Neural crest cell (in vitro differentiated cells): ENCODE measurements around the gene ABHD6. TPM values are rescaled to one million over a fixed set of nuclear protein-coding genes. Genes with fewer than 3 reads are reported as not detected.

Source experiments
- DNase-seq: peaks from one replicate; pipeline ENCODE4 v3.0.0; 2021; ENCODE audit warnings: low read depth, mixed read lengths, low spot score
- H3K27ac Mint-ChIP-seq: one replicate; pipeline ENCODE4 v1.8.0; 2021; ENCODE audit warnings: mild to moderate bottlenecking, mixed read lengths; ENCODE audit not compliant: unreplicated experiment
- H3K27me3 Mint-ChIP-seq: 2 replicates; pipeline ENCODE4 v1.8.0; 2021; ENCODE audit warnings: low read depth, mild to moderate bottlenecking, mixed read lengths
- H3K36me3 Mint-ChIP-seq: 2 replicates; pipeline ENCODE4 v1.8.0; 2021; ENCODE audit warnings: low read depth, mild to moderate bottlenecking, mixed read lengths
- H3K4me1 Mint-ChIP-seq: 2 replicates; pipeline ENCODE4 v1.8.0; 2021; ENCODE audit warnings: mixed read lengths
- H3K4me3 Mint-ChIP-seq: one replicate; pipeline ENCODE4 v1.8.0; 2021; ENCODE audit warnings: mild to moderate bottlenecking, mixed read lengths
- H3K9me3 Mint-ChIP-seq: 2 replicates; pipeline ENCODE4 v1.8.0; 2021; ENCODE audit warnings: mixed read lengths
- total RNA-seq: library from RNA; stranded (reverse); gene quantifications from 2 replicates; pipeline ENCODE4 v1.2.1, GENCODE V29; 2021
- TF ChIP-seq, protein P1 (sequence below): fragments of 200-600 bp; sonication (generic); conservative IDR thresholded peaks from 2 replicates; pipeline ENCODE4 v1.5.0; 2021; ENCODE audit warnings: antibody characterized with exemption, mild to moderate bottlenecking

ABHD6 gene
- total RNA-seq, 1 donor from 2014 or later: 5.5 TPM

DNA sequence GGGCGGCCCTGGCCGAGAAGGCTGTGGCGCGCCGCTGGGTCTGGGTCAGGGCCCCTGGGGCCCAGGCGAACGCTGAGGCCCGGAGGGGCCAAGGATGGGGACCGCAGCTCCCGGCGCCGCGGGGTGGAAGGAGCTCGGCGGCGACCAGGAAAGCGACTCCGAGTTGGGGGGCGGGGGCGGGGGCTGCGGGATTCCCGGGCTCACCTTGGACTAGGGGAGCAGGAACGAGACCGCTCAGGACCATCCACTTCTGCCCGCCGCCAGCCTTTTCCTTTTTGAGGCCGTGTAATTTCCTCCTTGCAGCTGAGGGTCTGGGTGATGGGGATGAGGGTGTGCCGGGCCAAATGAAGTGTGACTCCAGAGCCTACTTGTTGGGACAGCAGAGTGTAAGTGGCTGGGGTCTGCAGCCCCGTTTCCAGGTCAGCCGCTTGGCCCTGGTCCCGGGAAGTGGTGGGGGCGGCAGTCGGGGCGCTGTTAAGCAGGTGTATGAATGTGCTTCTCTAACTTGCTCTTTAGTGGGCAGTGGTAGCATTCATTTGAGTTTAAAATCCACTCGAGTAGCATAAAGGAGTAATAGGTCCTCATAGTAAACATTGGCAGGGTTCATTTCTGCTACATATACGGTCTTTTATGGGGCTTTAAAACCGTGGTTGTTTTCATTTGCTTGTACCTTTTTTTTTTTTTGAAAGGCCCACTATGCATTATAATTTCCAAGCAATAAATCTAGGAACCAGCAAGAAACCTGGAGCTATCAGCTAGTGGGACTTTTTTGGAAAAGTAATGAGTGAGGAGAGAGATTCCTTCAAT is 95.8 kb downstream of the ABHD6 start:
- Mint-ChIP-seq H3K4me3 (peak overlapping the region; percentile 92), H3K9me3 (no peaks in the 10 kb centered on the region), H3K27ac (no peak overlapping the region), H3K4me1 (peaks cover 23% of the 10 kb centered on the region), H3K36me3 (no peaks in the 10 kb centered on the region), H3K27me3 (peaks cover 62% of the 10 kb centered on the region)
- peak; percentile 12 for DNase-seq
- TF ChIP-seq, protein P1, sequence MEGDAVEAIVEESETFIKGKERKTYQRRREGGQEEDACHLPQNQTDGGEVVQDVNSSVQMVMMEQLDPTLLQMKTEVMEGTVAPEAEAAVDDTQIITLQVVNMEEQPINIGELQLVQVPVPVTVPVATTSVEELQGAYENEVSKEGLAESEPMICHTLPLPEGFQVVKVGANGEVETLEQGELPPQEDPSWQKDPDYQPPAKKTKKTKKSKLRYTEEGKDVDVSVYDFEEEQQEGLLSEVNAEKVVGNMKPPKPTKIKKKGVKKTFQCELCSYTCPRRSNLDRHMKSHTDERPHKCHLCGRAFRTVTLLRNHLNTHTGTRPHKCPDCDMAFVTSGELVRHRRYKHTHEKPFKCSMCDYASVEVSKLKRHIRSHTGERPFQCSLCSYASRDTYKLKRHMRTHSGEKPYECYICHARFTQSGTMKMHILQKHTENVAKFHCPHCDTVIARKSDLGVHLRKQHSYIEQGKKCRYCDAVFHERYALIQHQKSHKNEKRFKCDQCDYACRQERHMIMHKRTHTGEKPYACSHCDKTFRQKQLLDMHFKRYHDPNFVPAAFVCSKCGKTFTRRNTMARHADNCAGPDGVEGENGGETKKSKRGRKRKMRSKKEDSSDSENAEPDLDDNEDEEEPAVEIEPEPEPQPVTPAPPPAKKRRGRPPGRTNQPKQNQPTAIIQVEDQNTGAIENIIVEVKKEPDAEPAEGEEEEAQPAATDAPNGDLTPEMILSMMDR: no peak

DNA sequence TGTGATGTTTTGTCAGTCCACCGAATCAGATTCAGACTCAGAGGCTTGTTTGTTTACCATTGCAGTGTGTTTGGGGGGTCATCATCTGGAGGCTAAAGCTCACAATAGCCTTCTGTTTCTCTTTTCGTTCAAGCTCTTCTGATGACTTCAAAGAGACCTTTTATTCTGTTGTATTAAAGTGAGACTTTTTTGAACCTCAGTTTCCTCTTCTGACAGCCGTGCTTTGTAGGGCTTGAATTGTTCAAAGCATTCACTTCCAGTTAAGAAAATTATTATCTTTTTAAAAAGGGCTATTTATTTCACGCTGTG is 96.4 kb downstream of the ABHD6 start:
- H3K27ac Mint-ChIP-seq: no peak overlapping the region
- no peak for DNase-seq

DNA sequence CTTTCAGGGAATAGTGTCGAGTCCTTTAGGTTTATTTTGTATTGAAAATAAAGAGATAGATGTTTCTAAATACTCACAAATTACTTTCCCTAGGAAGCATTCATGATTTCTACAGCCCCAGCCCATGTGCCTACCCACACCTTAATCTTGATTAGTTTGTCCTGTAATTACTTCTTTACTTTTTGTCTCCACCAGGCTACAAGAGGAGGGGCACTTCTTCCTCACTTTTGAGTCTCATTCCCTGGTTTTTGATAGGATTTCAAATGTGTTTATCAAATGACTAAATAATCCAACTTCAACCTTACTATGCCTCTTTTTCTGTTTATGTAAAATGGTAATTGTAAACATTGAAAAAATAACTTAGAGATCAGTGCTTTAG is 96.9 kb downstream of the ABHD6 start:
- H3K27me3 Mint-ChIP-seq: peaks cover 63% of the 10 kb centered on the region

More for the DNA sequence above, 96.4 kb downstream of the ABHD6 start:
- TF ChIP-seq, protein P1: no peak
- H3K27me3 Mint-ChIP-seq: peaks cover 64% of the 10 kb centered on the region
- H3K4me3 Mint-ChIP-seq: peak overlapping the region; percentile 92
- H3K4me1 Mint-ChIP-seq: peaks cover 23% of the 10 kb centered on the region
- H3K9me3 Mint-ChIP-seq: no peaks in the 10 kb centered on the region
- H3K36me3 Mint-ChIP-seq: no peaks in the 10 kb centered on the region

DNA sequence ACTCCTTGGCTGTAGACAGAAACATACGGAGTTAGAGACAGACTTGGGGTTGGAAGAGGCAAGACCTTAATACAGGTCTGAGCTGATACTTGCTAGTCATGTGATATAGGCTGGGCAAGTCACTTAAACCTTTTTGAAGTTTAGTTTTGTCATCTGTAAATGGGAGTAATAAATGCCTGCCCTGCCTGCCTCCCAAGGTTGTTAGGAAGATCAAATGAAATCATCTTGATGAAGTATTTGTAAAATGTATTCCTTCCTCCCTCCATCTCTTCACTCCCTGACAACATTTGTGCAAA is 98.0 kb downstream of the ABHD6 start:
- Mint-ChIP-seq H3K27me3 (peaks cover 56% of the 10 kb centered on the region), H3K27ac (no peak overlapping the region), H3K36me3 (no peaks in the 10 kb centered on the region), H3K4me1 (peaks cover 23% of the 10 kb centered on the region), H3K9me3 (no peaks in the 10 kb centered on the region), H3K4me3 (no peak overlapping the region)
- DNase-seq: no peak
- TF ChIP-seq, protein P1: no peak

More for the DNA sequence above, 96.9 kb downstream of the ABHD6 start:
- no peak for DNase-seq
- Mint-ChIP-seq H3K27ac (no peak overlapping the region), H3K36me3 (no peaks in the 10 kb centered on the region), H3K9me3 (no peaks in the 10 kb centered on the region), H3K4me3 (peak overlapping the region; percentile 28), H3K4me1 (peaks cover 23% of the 10 kb centered on the region)
- TF ChIP-seq, protein P1: no peak

DNA sequence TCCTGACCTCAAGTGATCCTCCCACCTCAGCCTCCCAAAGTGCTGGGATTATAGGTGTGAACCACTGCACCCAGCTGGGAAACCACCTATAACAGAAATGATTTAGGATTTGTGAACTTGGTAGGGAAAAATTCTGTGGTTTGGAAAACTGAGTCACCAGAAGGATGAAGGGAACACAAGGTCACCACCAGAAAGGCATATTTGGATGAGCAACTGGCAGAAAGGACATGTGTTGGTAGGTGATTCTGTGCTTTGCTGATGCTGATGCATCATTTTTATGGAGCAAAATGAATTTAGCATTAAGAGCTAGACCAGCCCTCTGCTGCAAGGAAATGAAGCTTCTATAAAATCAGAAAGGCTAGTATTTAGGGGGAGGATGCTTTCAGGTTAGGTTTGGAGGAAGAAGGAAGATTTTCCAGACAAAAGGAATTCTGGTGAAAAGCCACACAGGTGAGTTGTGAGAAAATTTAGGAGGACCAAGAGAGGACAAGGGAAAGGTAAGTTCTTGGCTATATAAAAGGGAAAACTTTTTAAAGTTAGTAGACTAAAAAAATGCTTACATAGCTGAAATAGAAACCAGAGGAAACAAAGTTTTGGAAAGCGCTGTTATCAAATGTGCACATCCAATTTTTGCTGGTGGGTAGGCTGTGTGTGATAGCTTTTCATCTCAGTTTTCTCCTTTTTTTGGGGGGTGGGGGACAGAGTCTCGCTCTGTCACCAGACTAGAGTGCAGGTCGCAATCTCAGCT is 98.7 kb downstream of the ABHD6 start:
- Mint-ChIP-seq H3K27ac (no peak overlapping the region), H3K27me3 (peaks cover 51% of the 10 kb centered on the region), H3K4me3 (no peak overlapping the region), H3K36me3 (no peaks in the 10 kb centered on the region), H3K9me3 (no peaks in the 10 kb centered on the region), H3K4me1 (peaks cover 23% of the 10 kb centered on the region)
- TF ChIP-seq, protein P1: no peak
- DNase-seq: no peak
